Measurements from ENCODE around the gene MMP14.

DNA sequence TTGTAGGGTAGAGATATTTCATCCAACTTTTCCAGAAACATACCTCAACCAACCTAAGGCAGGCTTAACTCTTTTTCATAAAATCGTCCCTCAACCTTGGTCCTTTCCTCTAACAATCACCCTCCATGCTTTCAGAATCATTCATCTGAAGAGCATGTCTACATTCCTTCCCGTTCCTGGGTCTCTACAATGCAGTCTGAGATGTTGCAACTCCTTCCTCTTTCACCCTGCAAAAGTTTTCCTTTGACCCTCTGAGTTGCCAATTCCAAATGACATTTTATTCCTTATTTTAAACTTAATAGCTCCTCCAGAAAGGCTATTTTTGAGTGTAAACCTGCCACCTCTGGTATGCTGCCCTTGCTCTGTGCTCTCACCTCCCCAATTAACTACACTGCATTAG, 37.9 kb upstream of the MMP14 start:
- TF ChIP-seq EZH2 (IDR thresholded peaks at IDR 0.05; ENCODE audit: low read depth, unreplicated experiment) (no peak), REST (IDR thresholded peaks at IDR 0.05; ENCODE audit: unreplicated experiment) (no peak), JUNB (IDR thresholded peaks at IDR 0.05; ENCODE audit: unreplicated experiment) (no peak)

Data from GM23338 (cell line).